ENCODE data around the gene UFD1.

The UFD1 gene

GRCh38 chr22:19501897-19502447, 23.0 kb upstream of the UFD1 start:
- TF ChIP-seq, protein P1, sequence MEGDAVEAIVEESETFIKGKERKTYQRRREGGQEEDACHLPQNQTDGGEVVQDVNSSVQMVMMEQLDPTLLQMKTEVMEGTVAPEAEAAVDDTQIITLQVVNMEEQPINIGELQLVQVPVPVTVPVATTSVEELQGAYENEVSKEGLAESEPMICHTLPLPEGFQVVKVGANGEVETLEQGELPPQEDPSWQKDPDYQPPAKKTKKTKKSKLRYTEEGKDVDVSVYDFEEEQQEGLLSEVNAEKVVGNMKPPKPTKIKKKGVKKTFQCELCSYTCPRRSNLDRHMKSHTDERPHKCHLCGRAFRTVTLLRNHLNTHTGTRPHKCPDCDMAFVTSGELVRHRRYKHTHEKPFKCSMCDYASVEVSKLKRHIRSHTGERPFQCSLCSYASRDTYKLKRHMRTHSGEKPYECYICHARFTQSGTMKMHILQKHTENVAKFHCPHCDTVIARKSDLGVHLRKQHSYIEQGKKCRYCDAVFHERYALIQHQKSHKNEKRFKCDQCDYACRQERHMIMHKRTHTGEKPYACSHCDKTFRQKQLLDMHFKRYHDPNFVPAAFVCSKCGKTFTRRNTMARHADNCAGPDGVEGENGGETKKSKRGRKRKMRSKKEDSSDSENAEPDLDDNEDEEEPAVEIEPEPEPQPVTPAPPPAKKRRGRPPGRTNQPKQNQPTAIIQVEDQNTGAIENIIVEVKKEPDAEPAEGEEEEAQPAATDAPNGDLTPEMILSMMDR (IDR thresholded peaks at IDR 0.05), result no peak
- H3K4me1 ChIP-seq, result no peaks in the 10 kb centered on the region
- H3K9ac ChIP-seq, result no peak overlapping the region
- H3K4me3 ChIP-seq (ENCODE audit: low read depth, low read length), result no peak overlapping the region
- H3K36me3 ChIP-seq (ENCODE audit: control insufficient read depth, insufficient read depth, low read length), result no peaks in the 10 kb centered on the region
- no peaks in the 10 kb centered on the region for H3K27me3 ChIP-seq (ENCODE audit: control insufficient read depth, insufficient read depth, low read length)
- H3K4me2 ChIP-seq (ENCODE audit: low read length), result no peak overlapping the region
- H3K79me2 ChIP-seq, result no peaks in the 10 kb centered on the region
- no peak overlapping the region for H2AFZ ChIP-seq
- no peaks in the 10 kb centered on the region for H3K9me3 ChIP-seq (ENCODE audit: control insufficient read depth, low read length)
- no peak overlapping the region for H3K27ac ChIP-seq

DNA sequence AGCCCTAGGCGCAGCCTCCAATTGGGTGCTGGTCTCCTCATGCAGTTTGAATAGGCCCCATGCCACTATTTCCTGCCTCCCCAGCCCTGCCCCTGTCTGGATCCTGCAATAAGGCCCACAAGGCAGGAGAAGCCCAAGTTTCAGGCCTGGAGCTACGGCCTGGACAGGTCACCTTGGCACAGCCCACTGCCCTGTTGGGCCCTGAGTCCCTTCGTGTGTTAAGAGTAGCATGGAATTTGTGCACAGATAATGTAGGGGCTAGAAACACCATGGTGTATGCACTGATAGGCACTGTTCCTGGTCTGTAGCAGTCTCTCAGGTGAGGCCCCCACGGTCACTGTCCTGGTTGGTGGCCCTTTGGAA, 20.9 kb upstream of the UFD1 start:
- no peaks in the 10 kb centered on the region for H3K27me3 ChIP-seq (ENCODE audit: control insufficient read depth, insufficient read depth, low read length)
- no peak overlapping the region for H3K9ac ChIP-seq
- H3K79me2 ChIP-seq, result no peaks in the 10 kb centered on the region
- no peaks in the 10 kb centered on the region for H3K36me3 ChIP-seq (ENCODE audit: control insufficient read depth, insufficient read depth, low read length)
- H3K9me3 ChIP-seq (ENCODE audit: control insufficient read depth, low read length), result no peaks in the 10 kb centered on the region
- H3K27ac ChIP-seq, result no peak overlapping the region
- H3K4me2 ChIP-seq (ENCODE audit: low read length), result no peak overlapping the region
- TF ChIP-seq, protein P1 (IDR thresholded peaks at IDR 0.05), result no peak
- H2AFZ ChIP-seq, result no peak overlapping the region
- H3K4me1 ChIP-seq, result no peaks in the 10 kb centered on the region
- H3K4me3 ChIP-seq (ENCODE audit: low read depth, low read length), result no peak overlapping the region

- Histone ChIP-seq H3K4me3 (ENCODE audit: low read depth, low read length) (no peak overlapping the region), H3K9ac (no peak overlapping the region), H3K36me3 (ENCODE audit: control insufficient read depth, insufficient read depth, low read length) (no peaks in the 10 kb centered on the region), H3K79me2 (no peaks in the 10 kb centered on the region), H3K27ac (no peak overlapping the region), H3K4me1 (no peaks in the 10 kb centered on the region), H2AFZ (no peak overlapping the region), H3K27me3 (ENCODE audit: control insufficient read depth, insufficient read depth, low read length) (no peaks in the 10 kb centered on the region), H3K4me2 (ENCODE audit: low read length) (no peak overlapping the region), H3K9me3 (ENCODE audit: control insufficient read depth, low read length) (no peaks in the 10 kb centered on the region)
- TF ChIP-seq, protein P1 (IDR thresholded peaks at IDR 0.05), result no peak
Measured at GRCh38 chr22:19499236-19499879, 20.4 kb upstream of the UFD1 start.

- Histone ChIP-seq H2AFZ (no peak overlapping the region), H3K36me3 (ENCODE audit: control insufficient read depth, insufficient read depth, low read length) (no peaks in the 10 kb centered on the region), H3K4me3 (ENCODE audit: low read depth, low read length) (no peak overlapping the region), H3K4me1 (no peaks in the 10 kb centered on the region), H3K79me2 (no peaks in the 10 kb centered on the region), H3K4me2 (ENCODE audit: low read length) (no peak overlapping the region), H3K27me3 (ENCODE audit: control insufficient read depth, insufficient read depth, low read length) (no peaks in the 10 kb centered on the region), H3K27ac (no peak overlapping the region), H3K9me3 (ENCODE audit: control insufficient read depth, low read length) (no peaks in the 10 kb centered on the region), H3K9ac (no peak overlapping the region)
- TF ChIP-seq, protein P1 (IDR thresholded peaks at IDR 0.05), result no peak
Measured at GRCh38 chr22:19498866-19499190, 19.8 kb upstream of the UFD1 start.
